ENCODE measurements around the gene INAFM2. TPM values are rescaled to one million over a fixed set of nuclear protein-coding genes. Genes with fewer than 3 reads are reported as not detected.

Gene INAFM2
- total and polyA plus RNA-seq, 9 of the 15 experiments (the other 6 are each of a cell fraction or from before 2014, with no cell fraction given), result 11.8 to 43.1 (median 27.2) TPM

GRCh38 chr15:40310001-40310959 is 13.2 kb upstream of the INAFM2 start (continued):
- TF ChIP-seq, protein P1, sequence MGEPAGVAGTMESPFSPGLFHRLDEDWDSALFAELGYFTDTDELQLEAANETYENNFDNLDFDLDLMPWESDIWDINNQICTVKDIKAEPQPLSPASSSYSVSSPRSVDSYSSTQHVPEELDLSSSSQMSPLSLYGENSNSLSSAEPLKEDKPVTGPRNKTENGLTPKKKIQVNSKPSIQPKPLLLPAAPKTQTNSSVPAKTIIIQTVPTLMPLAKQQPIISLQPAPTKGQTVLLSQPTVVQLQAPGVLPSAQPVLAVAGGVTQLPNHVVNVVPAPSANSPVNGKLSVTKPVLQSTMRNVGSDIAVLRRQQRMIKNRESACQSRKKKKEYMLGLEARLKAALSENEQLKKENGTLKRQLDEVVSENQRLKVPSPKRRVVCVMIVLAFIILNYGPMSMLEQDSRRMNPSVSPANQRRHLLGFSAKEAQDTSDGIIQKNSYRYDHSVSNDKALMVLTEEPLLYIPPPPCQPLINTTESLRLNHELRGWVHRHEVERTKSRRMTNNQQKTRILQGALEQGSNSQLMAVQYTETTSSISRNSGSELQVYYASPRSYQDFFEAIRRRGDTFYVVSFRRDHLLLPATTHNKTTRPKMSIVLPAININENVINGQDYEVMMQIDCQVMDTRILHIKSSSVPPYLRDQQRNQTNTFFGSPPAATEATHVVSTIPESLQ (CRISPR knock-in tag; IDR thresholded peaks at IDR 0.05), result no peak
- TF ChIP-seq RBM25 (IDR thresholded peaks at IDR 0.05; ENCODE audit: low read depth, low read length, severe bottlenecking) (peak; percentile 85), ZNF717 (CRISPR knock-in tag; IDR thresholded peaks at IDR 0.05) (no peak), ID3 (CRISPR knock-in tag; IDR thresholded peaks at IDR 0.05) (no peak), ID3 (tag; IDR thresholded peaks at IDR 0.05) (no peak), MYNN (IDR thresholded peaks at IDR 0.05) (peak; percentile 81), MYNN (CRISPR knock-in tag; IDR thresholded peaks at IDR 0.05) (no peak), RB1 (IDR thresholded peaks at IDR 0.05; ENCODE audit: low read depth) (0 out of 2 replicates have a peak, but pooled peaks have one; percentile 32), NR2C1 (IDR thresholded peaks at IDR 0.05) (no peak), NR2C1 (tag; IDR thresholded peaks at IDR 0.05) (no peak), SMARCC2 (IDR thresholded peaks at IDR 0.05; ENCODE audit: low read depth) (no peak), WHSC1 (IDR thresholded peaks at IDR 0.05; ENCODE audit: low read length) (no peak), SMARCA5 (IDR thresholded peaks at IDR 0.05) (0 out of 2 replicates have a peak, but pooled peaks have one; percentile 48), ATF7 (IDR thresholded peaks at IDR 0.05) (0 out of 2 replicates have a peak, but pooled peaks have one; percentile 13), RAD21 (CRISPR knock-in tag; conservative IDR thresholded peaks at IDR 0.05 in 1 of 2, IDR thresholded peaks at IDR 0.05 in 1 of 2) (peak; percentile 95 to 98), CHD2 (IDR thresholded peaks at IDR 0.05; ENCODE audit: low read depth, low read length) (no peak), ERF (CRISPR knock-in tag; IDR thresholded peaks at IDR 0.05) (no peak)
- TF ChIP-seq, protein P2, sequence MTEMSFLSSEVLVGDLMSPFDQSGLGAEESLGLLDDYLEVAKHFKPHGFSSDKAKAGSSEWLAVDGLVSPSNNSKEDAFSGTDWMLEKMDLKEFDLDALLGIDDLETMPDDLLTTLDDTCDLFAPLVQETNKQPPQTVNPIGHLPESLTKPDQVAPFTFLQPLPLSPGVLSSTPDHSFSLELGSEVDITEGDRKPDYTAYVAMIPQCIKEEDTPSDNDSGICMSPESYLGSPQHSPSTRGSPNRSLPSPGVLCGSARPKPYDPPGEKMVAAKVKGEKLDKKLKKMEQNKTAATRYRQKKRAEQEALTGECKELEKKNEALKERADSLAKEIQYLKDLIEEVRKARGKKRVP (CRISPR knock-in tag; IDR thresholded peaks at IDR 0.05), result no peak
- TF ChIP-seq, protein P3, sequence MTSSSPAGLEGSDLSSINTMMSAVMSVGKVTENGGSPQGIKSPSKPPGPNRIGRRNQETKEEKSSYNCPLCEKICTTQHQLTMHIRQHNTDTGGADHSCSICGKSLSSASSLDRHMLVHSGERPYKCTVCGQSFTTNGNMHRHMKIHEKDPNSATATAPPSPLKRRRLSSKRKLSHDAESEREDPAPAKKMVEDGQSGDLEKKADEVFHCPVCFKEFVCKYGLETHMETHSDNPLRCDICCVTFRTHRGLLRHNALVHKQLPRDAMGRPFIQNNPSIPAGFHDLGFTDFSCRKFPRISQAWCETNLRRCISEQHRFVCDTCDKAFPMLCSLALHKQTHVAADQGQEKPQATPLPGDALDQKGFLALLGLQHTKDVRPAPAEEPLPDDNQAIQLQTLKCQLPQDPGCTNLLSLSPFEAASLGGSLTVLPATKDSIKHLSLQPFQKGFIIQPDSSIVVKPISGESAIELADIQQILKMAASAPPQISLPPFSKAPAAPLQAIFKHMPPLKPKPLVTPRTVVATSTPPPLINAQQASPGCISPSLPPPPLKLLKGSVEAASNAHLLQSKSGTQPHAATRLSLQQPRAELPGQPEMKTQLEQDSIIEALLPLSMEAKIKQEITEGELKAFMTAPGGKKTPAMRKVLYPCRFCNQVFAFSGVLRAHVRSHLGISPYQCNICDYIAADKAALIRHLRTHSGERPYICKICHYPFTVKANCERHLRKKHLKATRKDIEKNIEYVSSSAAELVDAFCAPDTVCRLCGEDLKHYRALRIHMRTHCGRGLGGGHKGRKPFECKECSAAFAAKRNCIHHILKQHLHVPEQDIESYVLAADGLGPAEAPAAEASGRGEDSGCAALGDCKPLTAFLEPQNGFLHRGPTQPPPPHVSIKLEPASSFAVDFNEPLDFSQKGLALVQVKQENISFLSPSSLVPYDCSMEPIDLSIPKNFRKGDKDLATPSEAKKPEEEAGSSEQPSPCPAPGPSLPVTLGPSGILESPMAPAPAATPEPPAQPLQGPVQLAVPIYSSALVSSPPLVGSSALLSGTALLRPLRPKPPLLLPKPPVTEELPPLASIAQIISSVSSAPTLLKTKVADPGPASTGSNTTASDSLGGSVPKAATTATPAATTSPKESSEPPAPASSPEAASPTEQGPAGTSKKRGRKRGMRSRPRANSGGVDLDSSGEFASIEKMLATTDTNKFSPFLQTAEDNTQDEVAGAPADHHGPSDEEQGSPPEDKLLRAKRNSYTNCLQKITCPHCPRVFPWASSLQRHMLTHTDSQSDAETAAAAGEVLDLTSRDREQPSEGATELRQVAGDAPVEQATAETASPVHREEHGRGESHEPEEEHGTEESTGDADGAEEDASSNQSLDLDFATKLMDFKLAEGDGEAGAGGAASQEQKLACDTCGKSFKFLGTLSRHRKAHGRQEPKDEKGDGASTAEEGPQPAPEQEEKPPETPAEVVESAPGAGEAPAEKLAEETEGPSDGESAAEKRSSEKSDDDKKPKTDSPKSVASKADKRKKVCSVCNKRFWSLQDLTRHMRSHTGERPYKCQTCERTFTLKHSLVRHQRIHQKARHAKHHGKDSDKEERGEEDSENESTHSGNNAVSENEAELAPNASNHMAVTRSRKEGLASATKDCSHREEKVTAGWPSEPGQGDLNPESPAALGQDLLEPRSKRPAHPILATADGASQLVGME (CRISPR knock-in tag; IDR thresholded peaks at IDR 0.05), result 0 out of 2 replicates have a peak, but pooled peaks have one; percentile 27

Measured in K562 (cell line).